NCI-H2171 treated with DMSO at 0.1 percent for 48 hours (cell line): ENCODE measurements around the gene RPS6KA2.
"Not testable (repeated sequence)": the region's sequence is repeated elsewhere in the genome, so short reads cannot be mapped to it uniquely, and the experiment has no call there.

Source experiments
- DNase-seq: peaks from one replicate; lab custom pipeline; 2025; lab: John Stamatoyannopoulos, UW

RPS6KA2 gene

DNA sequence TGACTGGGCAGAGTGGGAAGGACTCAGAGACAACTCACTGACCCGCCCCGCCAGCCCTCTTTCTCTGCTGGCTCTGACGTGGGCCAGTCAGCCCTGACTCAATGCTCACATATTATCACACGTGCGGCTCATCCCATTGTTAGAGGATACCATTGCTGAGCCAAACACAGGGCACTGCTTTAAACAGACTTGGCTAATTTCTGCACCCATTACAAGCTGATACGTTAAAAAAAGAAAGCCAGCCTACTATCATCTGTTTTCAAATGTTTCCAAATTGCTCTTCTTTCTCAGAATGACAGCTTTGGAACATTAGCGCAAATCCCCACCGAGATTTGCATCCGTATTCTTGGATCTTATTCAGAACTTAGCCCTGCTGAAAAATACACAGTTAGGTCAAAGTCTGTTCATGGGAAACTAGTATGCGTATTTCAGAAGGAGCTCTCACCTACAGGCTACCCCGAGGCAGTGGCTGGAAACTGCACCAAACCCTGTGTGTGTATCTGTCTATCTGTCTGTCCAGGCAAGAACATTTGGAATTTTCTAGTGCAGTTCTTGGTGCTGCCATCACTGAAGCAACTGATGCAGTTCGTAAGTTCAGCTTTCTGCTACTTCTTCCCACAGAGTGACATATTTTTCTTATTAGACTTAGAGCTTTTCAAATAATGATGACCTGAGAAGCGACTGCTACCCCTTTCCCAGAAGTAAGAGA, 73.3 kb downstream of the RPS6KA2 start:
- no peak for DNase-seq

DNA sequence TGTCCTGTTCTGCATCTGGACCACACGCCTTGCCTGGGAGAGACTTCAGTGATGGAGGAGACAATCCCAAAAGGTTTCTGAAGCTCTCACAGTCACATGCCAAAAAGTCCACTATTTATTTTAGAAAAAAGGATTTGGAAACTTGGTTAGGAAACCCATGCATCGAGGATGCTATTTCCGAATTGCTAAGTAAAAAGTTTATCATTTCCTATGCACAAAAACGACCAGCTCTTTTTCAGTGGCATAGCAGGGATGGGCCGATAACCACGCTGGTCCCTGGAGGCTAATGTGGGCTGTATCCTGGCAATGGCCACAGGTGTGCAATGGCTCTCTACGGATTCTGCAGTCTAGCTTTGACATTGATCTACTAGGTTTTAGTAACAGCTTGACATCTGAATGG, 74.5 kb downstream of the RPS6KA2 start:
- DNase-seq, result no peak

DNA sequence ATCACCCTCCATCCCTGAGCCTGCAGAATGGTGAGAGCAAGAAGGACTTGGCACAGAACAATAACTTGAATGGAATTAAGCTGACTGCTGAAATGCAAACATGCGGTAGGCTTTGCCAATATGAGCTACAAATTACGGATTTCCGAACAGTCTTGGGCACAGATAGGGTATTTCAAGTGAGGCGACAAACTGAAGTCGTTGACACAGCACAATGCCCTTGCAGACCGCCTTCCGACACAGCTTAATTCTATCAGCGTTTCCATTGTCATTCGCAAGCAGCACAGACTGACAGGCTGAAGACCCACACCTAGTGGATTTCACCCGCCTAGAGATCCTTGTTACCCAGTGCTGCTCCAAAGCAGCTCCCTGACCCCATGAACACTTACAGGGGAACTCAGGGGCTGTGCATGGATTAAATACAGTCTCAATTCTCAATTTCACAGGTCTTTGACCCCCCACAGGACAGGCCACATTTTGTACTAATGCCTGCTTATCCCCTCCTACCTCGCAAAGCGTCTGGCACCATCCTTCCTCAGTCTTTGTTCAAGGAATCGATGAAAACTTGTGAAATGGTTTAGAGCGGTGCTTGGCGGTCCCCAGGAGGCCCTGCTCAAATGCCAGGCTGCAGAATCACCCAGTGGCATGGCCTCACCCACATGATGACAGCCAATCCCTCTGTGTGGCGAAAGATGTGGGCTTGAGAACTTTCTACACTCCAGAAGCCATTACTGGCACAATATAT, 75.1 kb downstream of the RPS6KA2 start:
- no peak for DNase-seq

DNA sequence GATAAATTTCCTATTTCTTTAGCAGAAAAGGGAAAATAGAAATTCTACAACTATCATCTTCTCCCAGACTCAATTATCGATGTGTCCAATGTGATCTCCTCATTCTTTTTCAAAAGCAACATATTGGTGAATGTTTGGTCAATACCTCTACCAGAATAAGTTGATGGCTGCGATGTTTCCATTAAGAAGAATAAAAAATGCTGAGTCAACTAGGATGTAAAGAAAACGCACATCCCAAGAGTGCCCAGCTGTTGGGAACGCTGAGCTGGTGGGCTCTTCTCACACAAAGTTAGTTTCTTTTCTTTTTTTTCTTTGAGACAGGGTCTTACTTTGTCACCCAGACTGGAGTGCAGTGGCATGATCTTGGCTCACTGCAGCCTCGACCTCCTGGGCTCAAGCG, 80.4 kb downstream of the RPS6KA2 start:
- DNase-seq, result no peak

DNA sequence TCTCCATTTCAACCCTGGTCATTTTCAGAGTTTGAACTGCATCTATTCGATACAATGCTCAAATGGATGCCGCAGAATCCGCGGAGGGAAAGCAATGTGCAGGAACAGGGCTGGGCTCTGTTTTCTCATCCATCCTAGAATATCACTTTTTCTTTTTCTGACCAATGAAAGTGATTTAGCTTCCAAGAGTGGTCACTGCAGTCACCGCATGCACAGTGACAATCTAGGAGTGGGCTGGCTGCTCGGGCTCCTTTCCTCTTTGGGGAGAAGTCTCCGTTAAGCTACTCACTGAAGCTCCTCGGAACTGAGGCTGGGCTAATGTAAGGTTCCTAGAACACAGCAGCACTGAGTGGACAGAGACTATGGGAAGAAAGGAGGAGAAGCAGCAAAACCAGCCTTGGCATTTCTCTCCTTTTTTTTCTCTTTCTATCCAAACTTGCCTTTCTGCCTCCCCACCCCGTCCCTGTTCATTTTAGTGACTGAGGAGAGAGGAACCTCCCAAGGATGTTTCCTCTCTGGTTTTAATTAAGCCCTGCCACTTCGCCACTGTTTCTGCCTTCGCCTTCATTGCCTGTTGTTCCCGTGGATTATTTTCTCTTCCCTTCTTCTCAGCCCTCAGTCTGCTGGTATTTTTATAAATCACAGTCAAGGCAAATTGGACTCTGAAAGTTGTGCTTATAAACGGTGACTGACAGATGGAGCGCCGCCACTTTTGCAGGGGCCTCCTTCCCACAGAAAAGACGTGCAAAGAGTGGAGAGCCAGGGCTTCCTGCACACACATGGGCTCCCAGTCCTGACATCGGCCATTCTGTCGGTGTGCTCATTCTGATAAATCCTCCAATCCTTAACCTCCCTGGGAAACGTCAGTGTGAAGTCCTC, 81.7 kb downstream of the RPS6KA2 start:
- no peak for DNase-seq

DNA sequence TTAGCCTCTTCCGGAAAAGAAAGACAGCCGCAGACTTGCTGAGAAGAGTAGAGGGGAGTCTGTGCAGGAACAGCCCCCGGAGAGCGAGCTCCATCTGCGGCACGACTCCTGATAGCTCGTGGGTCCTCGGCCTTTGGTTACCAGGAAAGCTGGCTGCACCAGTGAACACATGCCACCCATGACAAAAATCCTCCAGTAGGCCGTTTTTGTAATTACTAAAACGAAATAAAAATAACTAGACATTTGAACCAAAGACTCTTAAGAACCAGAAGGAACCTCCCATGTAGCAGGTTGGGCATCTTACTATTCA, 82.8 kb downstream of the RPS6KA2 start:
- no peak for DNase-seq

DNA sequence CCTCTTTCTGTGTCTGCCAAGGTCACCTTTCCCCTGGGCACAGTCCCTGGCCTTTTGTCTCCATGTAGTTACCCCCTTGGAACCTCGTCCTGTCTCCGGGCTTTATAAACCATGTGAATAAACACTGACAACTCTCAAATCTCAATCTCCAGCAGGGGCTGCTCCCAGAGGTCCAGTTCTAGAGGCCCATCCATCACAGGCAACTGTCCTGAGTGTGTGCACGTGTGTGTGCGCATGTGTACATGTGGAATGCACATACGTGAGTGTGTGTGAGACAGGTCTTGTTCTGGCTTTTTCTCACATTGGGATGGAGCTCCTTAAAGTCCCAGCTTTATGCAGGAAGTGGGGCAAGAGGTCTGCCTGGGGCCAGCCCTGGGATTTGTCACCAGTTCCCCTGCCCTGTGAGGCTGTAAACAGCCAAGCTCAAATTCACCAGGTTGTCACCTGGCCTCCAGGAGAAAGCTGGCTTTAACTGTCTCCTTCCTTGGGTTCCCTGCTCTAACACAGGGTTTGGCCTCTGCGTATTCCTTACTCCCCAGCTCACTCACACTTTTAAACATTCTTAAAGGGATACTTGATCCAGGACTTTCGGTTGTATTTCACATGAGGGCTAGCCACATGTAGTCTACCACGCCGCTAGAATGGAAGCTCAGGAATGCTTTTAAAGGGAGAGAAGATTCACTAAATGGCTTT, 83.3 kb downstream of the RPS6KA2 start:
- no peak for DNase-seq

DNA sequence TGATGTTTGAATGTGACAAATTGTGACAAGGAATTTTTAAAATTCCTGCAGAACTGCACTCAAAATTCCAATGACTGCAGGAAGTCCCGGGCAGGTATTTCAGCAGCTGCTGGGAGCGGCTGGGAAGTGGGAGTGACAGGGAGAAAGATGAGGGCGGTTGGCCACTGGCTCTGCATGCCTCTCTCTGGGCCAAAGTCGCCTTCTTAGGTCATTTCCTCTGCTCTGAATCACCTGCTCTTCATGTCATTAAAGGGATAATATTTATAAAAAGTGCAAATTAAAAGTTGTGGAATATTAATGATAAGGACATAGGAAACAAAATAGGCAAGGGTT, 84.5 kb downstream of the RPS6KA2 start:
- no peak for DNase-seq

DNA sequence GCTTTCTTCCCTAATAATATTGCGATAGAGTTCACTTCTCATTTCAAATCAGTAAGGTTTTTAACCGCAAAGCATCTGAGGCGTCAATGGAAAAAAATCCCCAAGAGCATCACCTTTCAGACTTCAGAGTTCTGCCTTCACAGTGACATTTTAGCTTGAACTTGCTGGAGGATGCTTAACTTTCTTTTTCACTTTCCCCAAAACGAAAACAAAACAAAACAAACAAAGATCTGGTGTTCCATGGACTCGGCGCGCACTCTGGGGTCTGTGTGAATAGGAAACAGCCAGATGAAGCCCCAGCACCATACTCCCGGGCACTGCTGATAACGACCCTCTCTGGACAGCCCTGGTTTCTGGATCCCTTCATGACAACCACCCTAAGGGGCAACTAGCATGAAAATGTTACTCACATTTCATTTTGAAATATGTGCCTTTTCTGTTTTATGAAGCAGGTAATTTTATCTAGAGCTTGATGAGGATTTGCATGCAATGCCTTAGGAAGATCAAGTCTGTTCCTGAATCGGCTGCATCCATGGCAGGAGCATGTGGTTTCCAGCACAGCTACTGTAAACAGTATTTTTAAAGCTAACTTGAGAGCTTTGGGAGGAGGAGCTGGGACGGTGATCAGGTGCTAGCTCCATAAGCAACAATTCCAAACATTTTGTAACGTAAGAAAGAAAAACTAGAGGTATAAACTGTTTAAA, 85.0 kb downstream of the RPS6KA2 start:
- DNase-seq, result no peak

DNA sequence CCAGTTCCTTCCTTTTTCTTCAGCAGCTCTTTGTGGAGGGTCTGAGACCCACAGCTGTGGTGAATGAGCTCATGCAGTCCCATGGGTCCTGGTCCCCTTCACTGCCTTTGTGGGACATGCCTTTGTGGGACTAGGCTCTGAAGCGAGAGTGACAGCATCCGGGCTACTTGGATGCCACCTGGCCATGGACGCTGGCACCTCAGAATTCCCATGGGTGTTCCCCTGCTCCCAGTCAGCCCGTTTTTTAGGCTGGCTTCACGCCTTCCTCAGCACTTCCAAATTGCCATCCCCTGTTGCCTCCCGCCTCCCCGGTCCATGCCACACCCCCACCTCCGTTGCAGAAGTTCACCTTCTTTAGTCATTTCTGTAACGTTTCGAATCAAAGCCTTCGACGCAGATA, 85.7 kb downstream of the RPS6KA2 start:
- peak; percentile 10 for DNase-seq

DNA sequence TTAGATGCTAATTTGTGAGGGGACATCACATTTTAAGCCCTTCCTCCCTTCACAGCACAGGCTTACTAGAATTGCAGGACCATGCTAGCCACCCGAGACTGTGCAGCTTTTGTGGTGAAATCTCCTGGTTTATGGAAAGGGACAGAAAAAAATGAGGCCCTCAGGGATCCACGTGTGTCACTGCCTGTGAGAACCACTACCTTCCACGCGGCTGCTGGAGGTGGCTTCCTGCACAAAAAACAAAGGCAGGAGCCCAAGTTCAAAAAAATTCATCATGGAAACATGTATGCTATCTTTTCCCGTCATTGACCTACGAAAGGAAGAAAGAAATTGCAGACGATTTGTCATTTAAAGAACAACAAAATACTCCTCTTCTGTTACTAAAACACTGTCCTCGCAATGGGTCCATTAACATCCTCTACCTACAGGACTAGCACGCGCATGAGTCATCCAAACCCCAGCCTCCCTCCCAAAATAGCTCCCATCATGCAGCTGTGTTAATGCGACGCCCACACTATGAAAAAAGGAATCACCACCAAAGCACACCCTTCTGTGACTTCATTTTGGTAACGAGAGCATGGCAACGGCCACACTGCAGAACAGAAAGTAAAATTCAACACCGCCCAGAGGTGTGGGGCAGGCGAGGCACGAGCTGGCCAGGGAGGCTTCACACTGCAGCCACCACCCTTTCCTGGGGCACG, 86.3 kb downstream of the RPS6KA2 start:
- no peak for DNase-seq

DNA sequence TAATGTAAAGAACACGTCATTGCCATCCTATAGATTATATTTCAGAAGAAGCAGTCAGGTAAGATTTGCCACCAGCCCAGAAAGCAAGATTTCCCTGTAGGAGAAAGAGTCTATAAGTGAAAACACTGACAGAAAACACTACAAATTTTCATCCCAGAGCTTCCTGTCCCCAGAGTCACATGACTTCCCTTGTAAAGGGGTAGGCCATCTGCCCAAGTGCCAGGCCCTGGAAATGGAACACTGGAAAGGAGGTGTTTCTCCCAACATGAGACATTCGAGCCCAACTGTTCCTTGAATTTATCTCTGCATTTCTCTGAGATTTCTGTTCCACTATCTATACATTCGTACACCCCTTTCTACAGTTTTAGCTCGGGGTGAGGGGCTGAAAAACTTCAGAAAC, 87.5 kb downstream of the RPS6KA2 start:
- DNase-seq, result peak; percentile 16

DNA sequence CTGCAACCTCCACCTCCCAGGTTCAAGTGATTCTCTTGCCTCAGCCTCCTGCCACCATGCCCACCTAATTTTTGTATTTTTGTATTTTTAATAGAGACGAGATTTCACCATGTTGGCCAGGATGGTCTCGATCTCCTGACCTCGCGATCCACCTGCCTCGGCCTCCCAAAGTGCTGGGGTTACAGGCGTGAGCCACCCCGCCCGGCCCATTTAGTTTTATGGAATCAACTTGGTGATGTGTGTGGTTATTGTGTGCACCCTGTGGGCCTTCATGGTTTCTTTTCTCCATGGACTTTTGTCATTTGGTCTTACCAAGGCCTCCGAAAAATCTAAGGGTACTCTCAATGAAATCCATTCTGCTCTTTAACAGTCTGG, 88.1 kb downstream of the RPS6KA2 start:
- DNase-seq, result not testable (repeated sequence)

DNA sequence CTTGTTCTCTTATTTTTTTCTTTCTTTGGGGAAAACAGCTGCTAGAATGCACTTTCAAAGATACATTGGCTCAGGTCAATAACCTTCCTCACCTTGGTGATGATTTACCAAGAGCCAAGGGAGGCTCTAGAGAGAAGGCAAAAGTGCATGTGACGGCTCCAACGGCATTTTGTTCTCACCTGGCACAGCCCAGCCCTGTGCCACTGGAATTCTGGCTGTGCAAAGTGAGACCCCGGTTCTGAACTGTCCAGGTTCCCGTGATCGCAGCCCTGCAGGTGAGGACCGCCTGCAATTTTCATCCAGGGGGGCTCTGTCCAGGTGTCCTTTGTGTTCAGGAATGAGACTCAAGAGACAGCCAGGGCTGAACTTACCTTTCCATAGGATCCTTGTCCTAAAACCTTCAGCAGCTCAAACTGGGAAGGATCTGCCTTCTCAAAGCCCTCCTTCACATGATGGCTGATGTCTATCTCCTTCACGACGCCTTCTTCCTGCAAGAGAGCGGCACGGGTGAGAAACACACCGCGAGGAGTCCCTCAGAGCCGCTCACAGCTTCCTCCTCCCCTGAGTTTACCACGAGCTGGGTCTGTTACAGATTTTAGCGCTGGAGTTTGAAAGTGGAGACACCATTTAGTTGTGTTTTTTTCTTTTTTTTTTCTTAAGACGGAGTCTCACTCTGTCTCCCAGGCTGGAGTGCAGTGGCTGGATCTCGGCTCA, 88.6 kb downstream of the RPS6KA2 start:
- no peak for DNase-seq

DNA sequence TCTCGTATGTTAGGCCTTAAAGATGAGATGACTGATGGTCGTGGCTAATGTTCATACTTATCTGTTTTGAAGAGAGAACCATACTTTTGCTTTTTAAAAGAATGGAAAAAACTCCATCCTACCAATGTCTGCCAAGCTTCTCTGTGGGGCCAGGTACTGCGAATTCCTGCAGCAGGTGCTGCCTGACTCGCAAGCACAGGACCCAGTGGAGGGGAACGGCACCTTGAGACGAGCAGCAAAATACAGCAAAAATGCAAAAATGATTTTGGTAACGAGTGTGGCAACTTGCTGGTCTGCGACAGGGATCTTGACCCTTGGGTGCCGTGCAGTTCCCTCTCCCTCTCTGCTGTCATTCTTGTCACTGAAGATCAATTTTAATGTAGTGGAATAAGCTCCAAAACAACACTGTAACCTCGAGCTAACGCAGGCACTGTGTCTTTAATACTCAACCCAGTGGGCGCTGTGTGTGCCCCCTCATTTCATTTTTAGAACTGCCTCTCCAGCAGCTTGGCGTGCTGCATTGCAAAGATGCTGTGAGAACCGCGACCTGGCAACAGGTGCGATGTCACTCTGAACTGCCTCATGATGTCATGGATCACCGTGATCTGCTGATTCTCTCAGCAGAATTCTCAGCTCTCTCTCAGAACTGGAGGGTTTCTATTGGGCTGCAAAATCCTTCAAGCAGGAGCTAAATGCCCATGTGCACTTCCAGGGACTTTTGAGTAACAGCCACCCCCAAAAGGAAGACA, 92.2 kb downstream of the RPS6KA2 start:
- no peak for DNase-seq

DNA sequence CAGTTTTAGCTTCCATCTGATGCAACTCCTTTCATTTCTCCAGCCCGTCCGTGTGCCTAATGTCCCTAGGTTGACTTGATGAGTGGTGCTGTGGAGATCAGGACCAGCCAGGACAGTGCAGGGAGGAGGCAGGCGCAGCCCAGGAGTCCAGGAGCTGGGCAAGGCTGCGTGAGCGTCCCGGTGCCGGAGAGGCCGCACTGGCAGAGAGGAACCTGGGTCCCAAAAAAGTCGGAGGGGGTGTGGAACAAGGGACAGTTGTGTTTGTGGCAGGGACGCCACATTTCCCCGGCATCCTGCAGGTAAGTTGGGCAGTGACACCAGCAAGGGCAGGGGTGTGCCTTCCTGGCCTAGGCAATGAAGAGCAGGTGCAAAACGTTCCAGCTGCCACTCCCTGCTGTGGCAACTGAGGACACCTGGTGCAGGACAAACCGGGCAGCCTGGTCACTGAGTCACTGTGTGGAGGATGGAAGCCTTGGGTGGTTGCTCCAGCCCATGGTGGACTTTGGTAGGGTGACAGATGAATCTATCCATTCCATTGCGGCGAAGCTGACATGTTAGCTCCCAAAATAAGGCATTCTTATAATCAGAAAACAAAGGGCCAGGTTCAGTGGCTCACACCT, 93.7 kb downstream of the RPS6KA2 start:
- no peak for DNase-seq

DNA sequence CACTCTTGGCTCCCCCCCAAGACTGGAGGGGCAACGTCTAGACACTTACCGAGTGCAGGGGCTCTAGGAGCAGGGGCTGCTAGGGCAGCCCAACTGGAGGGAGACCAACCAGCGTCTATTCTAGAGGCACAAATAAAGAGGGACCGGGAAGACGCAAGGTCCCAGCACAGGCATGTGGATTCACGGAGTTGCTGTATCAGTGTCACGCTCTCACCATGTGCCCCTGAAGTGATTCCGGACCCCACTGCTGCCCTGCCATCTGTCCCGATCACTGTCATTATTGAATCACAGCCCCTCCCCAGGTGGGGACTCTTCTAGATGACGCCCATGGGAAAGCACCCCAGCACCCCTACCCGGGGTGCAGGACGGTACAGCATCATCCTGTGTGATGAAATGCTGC, 94.7 kb downstream of the RPS6KA2 start:
- DNase-seq, result no peak

DNA sequence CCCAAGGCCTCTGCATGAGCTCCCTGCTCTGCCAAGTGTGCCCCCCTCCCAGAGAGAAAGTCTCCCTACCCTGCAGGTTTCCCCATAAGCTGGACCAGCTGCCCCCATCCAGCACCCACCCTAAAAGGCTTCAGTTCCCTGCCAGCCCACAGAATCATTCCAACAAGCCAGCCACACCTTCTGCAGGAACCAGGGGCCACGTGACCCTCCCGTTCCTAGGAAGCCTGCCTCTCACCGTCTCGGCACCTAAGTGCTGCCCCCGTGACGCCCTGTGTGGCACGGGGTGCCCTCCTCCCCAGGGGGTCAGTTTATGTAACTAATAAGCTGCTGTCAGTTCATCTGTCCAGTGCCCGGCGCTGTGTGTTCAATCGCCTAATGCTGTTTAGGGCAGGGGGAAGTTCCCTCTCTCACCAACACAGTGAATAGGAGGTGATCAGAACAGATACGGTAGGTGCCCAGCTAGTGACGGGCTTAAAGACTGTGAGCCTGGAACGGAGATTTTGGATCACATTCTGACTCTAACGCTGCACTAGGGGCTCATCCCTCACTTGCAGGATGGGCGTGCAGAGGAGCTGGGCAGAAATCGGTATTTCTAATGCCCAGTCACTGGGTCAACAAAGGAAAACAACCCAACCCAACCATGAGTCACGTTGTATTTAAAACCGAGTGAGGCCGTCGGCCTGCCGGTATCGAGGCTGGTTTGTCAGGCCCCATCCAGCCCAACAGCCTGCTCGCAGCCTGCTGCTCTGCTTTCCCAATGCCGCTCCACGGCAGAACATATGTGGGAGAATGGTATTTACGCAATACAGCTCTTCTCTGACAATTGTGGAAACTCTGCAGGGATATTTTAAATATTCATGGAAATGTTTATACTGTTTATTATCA, 96.6 kb downstream of the RPS6KA2 start:
- DNase-seq, result no peak
